Ramos (cell line): ENCODE results near the gene NTNG1.

Experiments
- in situ Hi-C: fragments of 300-500 bp; cut with MboI; formaldehyde crosslinking; loops from one replicate; pipeline ENCODE4 v1.14.3; 2022; ENCODE audit warnings: low sequenced_read_pairs; ENCODE audit not compliant: unreplicated experiment

The NTNG1 gene

GRCh38 chr1:107298526-107298925, 157.7 kb downstream of the NTNG1 start:
- in situ Hi-C loops = no loop called here

GRCh38 chr1:107299521-107299920, 158.7 kb downstream of the NTNG1 start:
- in situ Hi-C loops = no loop called here

GRCh38 chr1:107309962-107310361, 169.1 kb downstream of the NTNG1 start:
- in situ Hi-C loops = no loop called here

- in situ Hi-C loops = no loop called here
These were observed 174.8 kb downstream of the NTNG1 start for GRCh38 chr1:107315652-107316051.

GRCh38 chr1:107318932-107319331, 178.1 kb downstream of the NTNG1 start:
- in situ Hi-C loops = no loop called here

GRCh38 chr1:107323784-107324183, 182.9 kb downstream of the NTNG1 start:
- in situ Hi-C loops = no loop called here

- in situ Hi-C loops = no loop called here
These were observed 186.1 kb downstream of the NTNG1 start for GRCh38 chr1:107326824-107327445.

GRCh38 chr1:107327446-107327845, 186.6 kb downstream of the NTNG1 start:
- in situ Hi-C loops = no loop called here

GRCh38 chr1:107328087-107328486, 187.2 kb downstream of the NTNG1 start:
- in situ Hi-C loops = no loop called here

- in situ Hi-C loops = no loop called here
These were observed 198.9 kb downstream of the NTNG1 start for GRCh38 chr1:107339775-107340174.

- in situ Hi-C loops = no loop called here
These were observed 201.5 kb downstream of the NTNG1 start for GRCh38 chr1:107342316-107342715.

GRCh38 chr1:107342768-107343167, 201.9 kb downstream of the NTNG1 start:
- in situ Hi-C loops = no loop called here

GRCh38 chr1:107343601-107344000, 202.8 kb downstream of the NTNG1 start:
- in situ Hi-C loops = no loop called here

GRCh38 chr1:107344268-107344760, 203.5 kb downstream of the NTNG1 start:
- in situ Hi-C loops = no loop called here

GRCh38 chr1:107344836-107345235, 204.0 kb downstream of the NTNG1 start:
- in situ Hi-C loops = no loop called here

- in situ Hi-C loops = no loop called here
These were observed 212.0 kb downstream of the NTNG1 start for GRCh38 chr1:107352850-107353249.

GRCh38 chr1:107357376-107357775, 216.5 kb downstream of the NTNG1 start:
- in situ Hi-C loops = no loop called here

- in situ Hi-C loops = no loop called here
These were observed 217.9 kb downstream of the NTNG1 start for GRCh38 chr1:107358619-107359327.

GRCh38 chr1:107359472-107360241, 218.8 kb downstream of the NTNG1 start:
- in situ Hi-C loops = no loop called here

GRCh38 chr1:107362468-107363140, 221.8 kb downstream of the NTNG1 start:
- in situ Hi-C loops = no loop called here

GRCh38 chr1:107363154-107363553, 222.3 kb downstream of the NTNG1 start:
- in situ Hi-C loops = no loop called here
